Right renal pelvis (tissue), 4 donors: ENCODE results near the gene ALPL. TPM values are rescaled to one million over a fixed set of nuclear protein-coding genes. Genes with fewer than 3 reads are reported as not detected.

Experiments
- DNase-seq, 4 donors: peaks; one replicate each; pipeline ENCODE4 v3.0.0-alpha.2; 2013; ENCODE audit warnings: low read depth in 4 of 4, low spot score in 3 of 4, missing footprints in 1 of 4
- polyA plus RNA-seq, 4 donors: library from polyadenylated mRNA; unstranded; fragments of 120-200 nt; gene quantifications; one replicate each; pipeline ENCODE4 v1.2.1, GENCODE V29; 2013; ENCODE audit not compliant: insufficient read length in 4 of 4

Gene ALPL
- polyA plus RNA-seq, 4 donors: 27.9 to 59.4 (median 33.8) TPM

GRCh38 chr1:21614419-21615115, 105.3 kb downstream of the ALPL start:
- DNase-seq: no peak

- DNase-seq: no peak
Observed at GRCh38 chr1:21616372-21616771, 107.1 kb downstream of the ALPL start.

- no peak for DNase-seq
Observed at GRCh38 chr1:21617126-21617738, 108.0 kb downstream of the ALPL start.

GRCh38 chr1:21618059-21618458, 108.8 kb downstream of the ALPL start:
- no peak for DNase-seq

- no peak for DNase-seq
Observed at GRCh38 chr1:21618561-21619374, 109.5 kb downstream of the ALPL start.

GRCh38 chr1:21619375-21619947, 110.2 kb downstream of the ALPL start:
- no peak for DNase-seq

- no peak for DNase-seq
Observed at GRCh38 chr1:21620011-21620410, 110.8 kb downstream of the ALPL start.

GRCh38 chr1:21620496-21620895, 111.3 kb downstream of the ALPL start:
- DNase-seq: no peak

- no peak for DNase-seq
Observed at GRCh38 chr1:21621051-21621450, 111.8 kb downstream of the ALPL start.

- no peak for DNase-seq
Observed at GRCh38 chr1:21621761-21622436, 112.7 kb downstream of the ALPL start.

- no peak for DNase-seq
Observed at GRCh38 chr1:21622466-21623315, 113.5 kb downstream of the ALPL start.

GRCh38 chr1:21623410-21623961, 114.3 kb downstream of the ALPL start:
- no peak for DNase-seq

GRCh38 chr1:21624571-21625389, 115.6 kb downstream of the ALPL start:
- no peak for DNase-seq

- no peak for DNase-seq
Observed at GRCh38 chr1:21625390-21626190, 116.4 kb downstream of the ALPL start.

- no peak for DNase-seq
Observed at GRCh38 chr1:21626921-21627339, 117.7 kb downstream of the ALPL start.
